ENCODE results near the gene FAAH. TPM values are rescaled to one million over a fixed set of nuclear protein-coding genes. Genes with fewer than 3 reads are reported as not detected.

FAAH gene
- total RNA-seq, 1 experiment from 2014 or later: 24.8 TPM

DNA sequence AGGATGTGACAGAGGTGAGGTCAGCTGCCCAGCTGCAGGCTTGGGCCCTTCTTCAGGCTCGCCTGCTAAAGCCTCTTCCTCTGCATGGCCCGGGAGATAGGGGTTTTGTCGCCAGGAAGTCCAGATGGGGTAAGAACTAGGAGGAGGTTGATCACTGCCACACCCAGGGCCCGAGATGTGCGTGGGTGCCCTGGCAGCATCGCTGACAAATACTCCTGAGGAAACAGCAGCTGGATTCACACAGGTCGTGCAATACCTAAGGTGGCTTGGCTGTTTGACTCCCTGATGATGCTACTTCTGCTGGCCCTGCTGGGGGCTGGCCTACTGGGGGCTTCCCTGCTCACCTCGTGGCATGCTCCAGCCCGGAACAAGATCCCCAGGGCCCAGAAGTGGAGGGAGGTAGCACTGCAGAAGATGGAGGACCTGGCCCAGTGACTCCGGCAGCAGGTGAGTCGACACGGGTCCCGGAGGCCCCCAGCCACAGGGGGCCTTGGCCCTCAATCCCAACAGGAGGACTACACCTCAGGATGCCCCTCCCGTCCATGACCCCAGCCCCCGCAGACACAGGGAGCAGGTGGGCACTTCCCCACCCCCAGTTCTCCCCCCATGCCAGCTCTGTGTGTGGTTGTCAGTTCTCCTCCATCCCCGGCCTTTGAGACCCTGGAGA is 29.6 kb downstream of the FAAH start:
- ATAC-seq: no peak
- no peak overlapping the region for H3K27ac ChIP-seq (ENCODE audit: low read depth, low read length)
- H3K9me2 ChIP-seq (ENCODE audit: insufficient read depth): no peaks in the 10 kb centered on the region
- intact Hi-C loops (cut with micrococcal nuclease): no loop called here
- TF ChIP-seq FOSL1 (IDR thresholded peaks at IDR 0.05; ENCODE audit: low read depth): no peak
- no peak for TF ChIP-seq CBX3 (IDR thresholded peaks at IDR 0.05; ENCODE audit: low read depth)
- no peak for TF ChIP-seq SRF (IDR thresholded peaks at IDR 0.05; ENCODE audit: low read depth)
- TF ChIP-seq EGR1 (IDR thresholded peaks at IDR 0.05; ENCODE audit: low read depth): no peak
- no peak for TF ChIP-seq ZNF274 (IDR thresholded peaks at IDR 0.05; ENCODE audit: low read depth, low read length)
- TF ChIP-seq YY1 (IDR thresholded peaks at IDR 0.05; ENCODE audit: extremely low read depth, insufficient replicate concordance, low read depth, low read length): no peak
- TF ChIP-seq SIN3A (IDR thresholded peaks at IDR 0.05; ENCODE audit: low read depth): no peak
- TF ChIP-seq TCF7L2 (IDR thresholded peaks at IDR 0.05; ENCODE audit: borderline replicate concordance, extremely low read depth, insufficient read depth, insufficient read length): no peak
- no peak for TF ChIP-seq JUND (IDR thresholded peaks at IDR 0.05)
- no peak for TF ChIP-seq RAD21 (IDR thresholded peaks at IDR 0.05; ENCODE audit: low read depth)
- TF ChIP-seq, protein P1, sequence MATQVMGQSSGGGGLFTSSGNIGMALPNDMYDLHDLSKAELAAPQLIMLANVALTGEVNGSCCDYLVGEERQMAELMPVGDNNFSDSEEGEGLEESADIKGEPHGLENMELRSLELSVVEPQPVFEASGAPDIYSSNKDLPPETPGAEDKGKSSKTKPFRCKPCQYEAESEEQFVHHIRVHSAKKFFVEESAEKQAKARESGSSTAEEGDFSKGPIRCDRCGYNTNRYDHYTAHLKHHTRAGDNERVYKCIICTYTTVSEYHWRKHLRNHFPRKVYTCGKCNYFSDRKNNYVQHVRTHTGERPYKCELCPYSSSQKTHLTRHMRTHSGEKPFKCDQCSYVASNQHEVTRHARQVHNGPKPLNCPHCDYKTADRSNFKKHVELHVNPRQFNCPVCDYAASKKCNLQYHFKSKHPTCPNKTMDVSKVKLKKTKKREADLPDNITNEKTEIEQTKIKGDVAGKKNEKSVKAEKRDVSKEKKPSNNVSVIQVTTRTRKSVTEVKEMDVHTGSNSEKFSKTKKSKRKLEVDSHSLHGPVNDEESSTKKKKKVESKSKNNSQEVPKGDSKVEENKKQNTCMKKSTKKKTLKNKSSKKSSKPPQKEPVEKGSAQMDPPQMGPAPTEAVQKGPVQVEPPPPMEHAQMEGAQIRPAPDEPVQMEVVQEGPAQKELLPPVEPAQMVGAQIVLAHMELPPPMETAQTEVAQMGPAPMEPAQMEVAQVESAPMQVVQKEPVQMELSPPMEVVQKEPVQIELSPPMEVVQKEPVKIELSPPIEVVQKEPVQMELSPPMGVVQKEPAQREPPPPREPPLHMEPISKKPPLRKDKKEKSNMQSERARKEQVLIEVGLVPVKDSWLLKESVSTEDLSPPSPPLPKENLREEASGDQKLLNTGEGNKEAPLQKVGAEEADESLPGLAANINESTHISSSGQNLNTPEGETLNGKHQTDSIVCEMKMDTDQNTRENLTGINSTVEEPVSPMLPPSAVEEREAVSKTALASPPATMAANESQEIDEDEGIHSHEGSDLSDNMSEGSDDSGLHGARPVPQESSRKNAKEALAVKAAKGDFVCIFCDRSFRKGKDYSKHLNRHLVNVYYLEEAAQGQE (IDR thresholded peaks at IDR 0.05; ENCODE audit: low read depth): no peak
- TF ChIP-seq, protein P2, sequence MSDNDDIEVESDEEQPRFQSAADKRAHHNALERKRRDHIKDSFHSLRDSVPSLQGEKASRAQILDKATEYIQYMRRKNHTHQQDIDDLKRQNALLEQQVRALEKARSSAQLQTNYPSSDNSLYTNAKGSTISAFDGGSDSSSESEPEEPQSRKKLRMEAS (IDR thresholded peaks at IDR 0.05): no peak
- TF ChIP-seq, protein P3, sequence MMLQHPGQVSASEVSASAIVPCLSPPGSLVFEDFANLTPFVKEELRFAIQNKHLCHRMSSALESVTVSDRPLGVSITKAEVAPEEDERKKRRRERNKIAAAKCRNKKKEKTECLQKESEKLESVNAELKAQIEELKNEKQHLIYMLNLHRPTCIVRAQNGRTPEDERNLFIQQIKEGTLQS (IDR thresholded peaks at IDR 0.05): no peak
- no peak for TF ChIP-seq EZH2 (IDR thresholded peaks at IDR 0.05)
- TF ChIP-seq ZFX (IDR thresholded peaks at IDR 0.05): no peak
- H3K27me3 ChIP-seq (ENCODE audit: insufficient read depth, low read length): no peaks in the 10 kb centered on the region
- ChIA-PET POLR2A (no interaction called here), CTCF (no interaction called here), RAD21 (ENCODE audit: low non-redundant PET in 1 of 2, low total read pairs in 2 of 2, uncharacterized antibody in 2 of 2, unreplicated experiment in 2 of 2) (no interaction called here)
- no peaks in the 10 kb centered on the region for H3K36me3 ChIP-seq (ENCODE audit: control insufficient read depth in 1 of 2, insufficient read depth in 2 of 2, low read length in 2 of 2)
- no peaks in the 10 kb centered on the region for H4K20me1 ChIP-seq (ENCODE audit: insufficient read depth)
- no peaks in the 10 kb centered on the region for H3K79me2 ChIP-seq (ENCODE audit: insufficient read depth, low read length)
- H2AFZ ChIP-seq (ENCODE audit: low read depth, low read length, poor library complexity, severe bottlenecking): no peak overlapping the region
- DNase-seq (ENCODE audit: low read depth, low spot score): no peak
- H3K4me3 ChIP-seq (replicated peaks in 1 of 2; ENCODE audit: low read depth in 1 of 2, low read length in 2 of 2): no peak overlapping the region
- BruUV-seq (replicated peaks): no TSS peak
- no peak overlapping the region for H3K4me2 ChIP-seq (ENCODE audit: low read length)
- H3K4me1 ChIP-seq (ENCODE audit: control insufficient read depth in 1 of 2, insufficient read depth in 2 of 2, low read length in 2 of 2): peaks cover 0 to 11% of the 10 kb centered on the region in 2 experiments; a peak in 1 of 4 replicates
- no peak overlapping the region for H3K9ac ChIP-seq (ENCODE audit: low read length)
- no peaks in the 10 kb centered on the region for H3K9me3 ChIP-seq (ENCODE audit: control insufficient read depth in 1 of 2, insufficient read depth in 1 of 2, low read depth in 1 of 2, low read length in 2 of 2)
